Vagina (tissue), 2 donors: ENCODE data around the gene CPVL.

Experiments used
- POLR2A ChIP-seq, 2 donors: fragments of 450-650 bp; IDR thresholded peaks; one replicate each; pipeline ENCODE4 v1.6.1; 2017; ENCODE audit warnings: antibody characterized with exemption in 2 of 2, mild to moderate bottlenecking in 2 of 2, moderate library complexity in 2 of 2
- POLR2AphosphoS5 ChIP-seq, 2 donors: sonication (generic); formaldehyde crosslinking; IDR thresholded peaks; one replicate each; pipeline ENCODE4 v1.9.0; 2017; ENCODE audit warnings: antibody characterized with exemption in 2 of 2, mild to moderate bottlenecking in 2 of 2, low read depth in 1 of 2; ENCODE audit not compliant: insufficient read depth in 1 of 2

GRCh38 chr7:29009947-29010346 lies 136.4 kb downstream of the CPVL start:
- TF ChIP-seq POLR2AphosphoS5 (IDR thresholded peaks at IDR 0.05; ENCODE audit: insufficient read depth in 1 of 2, low read depth in 1 of 2) (no peak), POLR2A (IDR thresholded peaks at IDR 0.05) (no peak)
